Ectodermal cell (in vitro differentiated cells): ENCODE data around the gene NSG2. TPM values are rescaled to one million over a fixed set of nuclear protein-coding genes. Genes with fewer than 3 reads are reported as not detected.
A peak's percentile ranks its signal among the peaks of the same experiment; 100 is the strongest.
"Not testable (repeated sequence)": the region's sequence is repeated elsewhere in the genome, so short reads cannot be mapped to it uniquely, and the experiment has no call there.

Source experiments
- H3K27ac ChIP-seq: 2 replicates; pipeline ENCODE4 v1.7.0; 2013; ENCODE audit warnings: mild to moderate bottlenecking, low read depth, low read length; ENCODE audit not compliant: insufficient read depth, poor library complexity, severe bottlenecking
- H3K27me3 ChIP-seq: 2 replicates; pipeline ENCODE4 v1.7.0; 2013; ENCODE audit warnings: mild to moderate bottlenecking, low read length; ENCODE audit not compliant: insufficient read depth, control insufficient read depth, poor library complexity, severe bottlenecking
- H3K36me3 ChIP-seq: one replicate; pipeline ENCODE4 v1.7.0; 2013; ENCODE audit warnings: low read length; ENCODE audit not compliant: control insufficient read depth, insufficient read depth
- H3K4me1 ChIP-seq: one replicate; pipeline ENCODE4 v1.7.0; 2013; ENCODE audit warnings: low read length; ENCODE audit not compliant: control insufficient read depth, insufficient read depth
- H3K4me3 ChIP-seq: 2 replicates; pipeline ENCODE4 v1.7.0; 2013; ENCODE audit warnings: low read depth, low read length, control low read depth; ENCODE audit not compliant: insufficient read depth
- H3K9me3 ChIP-seq: 2 replicates; pipeline ENCODE4 v1.7.0; 2013; ENCODE audit warnings: mild to moderate bottlenecking, low read length, moderate library complexity; ENCODE audit not compliant: control insufficient read depth
- WGBS, 2 experiments: methylation state at CpG; one replicate each; pipeline ENCODE4 v1.1.7; 2013; ENCODE audit warnings: missing lambda C conversion rate in 2 of 2; 5-methylcytosine and 5-hydroxymethylcytosine counted together
- polyA plus RNA-seq, 4 experiments: library from polyadenylated mRNA; stranded (reverse); fragments of 50-300 nt; gene quantifications; one replicate each; pipeline ENCODE4 v1.2.3, GENCODE V29; 2013

Gene NSG2
- 0.33 TPM for polyA plus RNA-seq (2013, experiment 1 of 4)
- polyA plus RNA-seq (2013, experiment 2 of 4), result 0.18 TPM
- polyA plus RNA-seq (2013, experiment 3 of 4), result 1.8 TPM
- 1.1 TPM for polyA plus RNA-seq (2013, experiment 4 of 4)

GRCh38 chr5:174045470-174046025, at the start of gene NSG2:
TSS of gene NSG2 (plus strand) at chr5:174045706. CDS start at chr5:174046756, 1,050 bp downstream.
- no peaks in the 10 kb centered on the region for H3K27me3 ChIP-seq
- no peaks in the 10 kb centered on the region for H3K9me3 ChIP-seq
- no peaks in the 10 kb centered on the region for H3K36me3 ChIP-seq
- 3 to 4% methylated on average over 16 to 17 of the region's 17 CpGs for WGBS, 2 experiments
- H3K27ac ChIP-seq, result no peak within 1 kb of the TSS
- no peaks in the 10 kb centered on the region for H3K4me1 ChIP-seq
- H3K4me3 ChIP-seq, result no peak within 1 kb of the TSS

- H3K4me3 ChIP-seq, result no peak overlapping the region
- WGBS, 2 experiments, result 82 to 90% methylated on average over 4 of the region's 4 CpGs
- H3K4me1 ChIP-seq, result no peaks in the 10 kb centered on the region
- H3K9me3 ChIP-seq, result no peaks in the 10 kb centered on the region
- no peak overlapping the region for H3K27ac ChIP-seq
- no peaks in the 10 kb centered on the region for H3K36me3 ChIP-seq
- no peaks in the 10 kb centered on the region for H3K27me3 ChIP-seq
These were observed 48.2 kb upstream of the NSG2 start for GRCh38 chr5:173997331-173997730.

- H3K27me3 ChIP-seq, result no peaks in the 10 kb centered on the region
- no peak overlapping the region for H3K4me3 ChIP-seq
- H3K4me1 ChIP-seq, result no peaks in the 10 kb centered on the region
- H3K9me3 ChIP-seq, result no peaks in the 10 kb centered on the region
- 86 to 89% methylated on average over 3 to 4 of the region's 4 CpGs for WGBS, 2 experiments
- no peaks in the 10 kb centered on the region for H3K36me3 ChIP-seq
- no peak overlapping the region for H3K27ac ChIP-seq
These were observed 47.0 kb upstream of the NSG2 start for GRCh38 chr5:173998531-173998930.

GRCh38 chr5:174000076-174000475, 45.4 kb upstream of the NSG2 start:
- Histone ChIP-seq H3K27me3 (no peaks in the 10 kb centered on the region), H3K4me1 (no peaks in the 10 kb centered on the region), H3K27ac (no peak overlapping the region), H3K4me3 (no peak overlapping the region), H3K36me3 (no peaks in the 10 kb centered on the region), H3K9me3 (no peaks in the 10 kb centered on the region)
- 96 to 97% methylated on average over 3 to 4 of the region's 4 CpGs for WGBS, 2 experiments

GRCh38 chr5:174003795-174004194, 41.7 kb upstream of the NSG2 start:
- H3K9me3 ChIP-seq, result no peaks in the 10 kb centered on the region
- H3K4me1 ChIP-seq, result no peaks in the 10 kb centered on the region
- no peaks in the 10 kb centered on the region for H3K27me3 ChIP-seq
- H3K4me3 ChIP-seq, result no peak overlapping the region
- H3K27ac ChIP-seq, result no peak overlapping the region
- H3K36me3 ChIP-seq, result no peaks in the 10 kb centered on the region

GRCh38 chr5:174008922-174009321, 36.6 kb upstream of the NSG2 start:
- Histone ChIP-seq H3K27me3 (no peaks in the 10 kb centered on the region), H3K36me3 (no peaks in the 10 kb centered on the region), H3K9me3 (no peaks in the 10 kb centered on the region), H3K4me3 (no peak overlapping the region), H3K4me1 (no peaks in the 10 kb centered on the region), H3K27ac (no peak overlapping the region)
- 92 to 96% methylated on average over 5 of the region's 5 CpGs for WGBS, 2 experiments

GRCh38 chr5:174010365-174010764, 35.1 kb upstream of the NSG2 start:
- Histone ChIP-seq H3K4me1 (no peaks in the 10 kb centered on the region), H3K27ac (no peak overlapping the region), H3K4me3 (no peak overlapping the region), H3K9me3 (no peaks in the 10 kb centered on the region), H3K27me3 (no peaks in the 10 kb centered on the region), H3K36me3 (no peaks in the 10 kb centered on the region)
- 95 to 100% methylated on average over 1 of the region's 1 CpG for WGBS, 2 experiments

GRCh38 chr5:174011441-174011840, 34.1 kb upstream of the NSG2 start:
- WGBS, 2 experiments, result 80 to 100% methylated on average over 2 to 3 of the region's 3 CpGs
- Histone ChIP-seq H3K27me3 (no peaks in the 10 kb centered on the region), H3K9me3 (no peaks in the 10 kb centered on the region), H3K4me1 (no peaks in the 10 kb centered on the region), H3K27ac (no peak overlapping the region), H3K36me3 (no peaks in the 10 kb centered on the region), H3K4me3 (no peak overlapping the region)

GRCh38 chr5:174020069-174020927, 25.2 kb upstream of the NSG2 start:
- not testable (repeated sequence) for H3K27ac ChIP-seq, H3K27me3 ChIP-seq, H3K36me3 ChIP-seq, H3K4me1 ChIP-seq, H3K9me3 ChIP-seq
- WGBS, 2 experiments, result 35 to 40% methylated on average over 12 to 16 of the region's 19 CpGs
- H3K4me3 ChIP-seq, result peak overlapping the region; percentile 6

- WGBS, 2 experiments, result 91 to 92% methylated on average over 3 of the region's 3 CpGs
- Histone ChIP-seq H3K9me3 (no peaks in the 10 kb centered on the region), H3K27ac (no peak overlapping the region), H3K4me1 (no peaks in the 10 kb centered on the region), H3K27me3 (no peaks in the 10 kb centered on the region), H3K4me3 (no peak overlapping the region), H3K36me3 (no peaks in the 10 kb centered on the region)
These were observed 24.6 kb upstream of the NSG2 start for GRCh38 chr5:174020928-174021304.
